GM12873 (cell line): Measurements from ENCODE around the gene ACSF2.

Experiments
- CTCF ChIP-seq: IDR thresholded peaks from 2 replicates; pipeline ENCODE4 v1.5.1; 2012; ENCODE audit warnings: low read depth, mild to moderate bottlenecking, moderate library complexity, low read length, control low read depth; ENCODE audit not compliant: insufficient read depth; ENCODE audit errors: missing control alignments

ACSF2 gene

GRCh38 chr17:50425682-50426471 is at the start of gene ACSF2:
Gene ACSF2, plus strand, starts transcription at chr17:50426218. Its CDS starts 44 bp downstream, at chr17:50426262.
- TF ChIP-seq CTCF: no peak

GRCh38 chr17:50379351-50380132 is 46.5 kb upstream of the ACSF2 start:
- TF ChIP-seq CTCF: no peak

DNA sequence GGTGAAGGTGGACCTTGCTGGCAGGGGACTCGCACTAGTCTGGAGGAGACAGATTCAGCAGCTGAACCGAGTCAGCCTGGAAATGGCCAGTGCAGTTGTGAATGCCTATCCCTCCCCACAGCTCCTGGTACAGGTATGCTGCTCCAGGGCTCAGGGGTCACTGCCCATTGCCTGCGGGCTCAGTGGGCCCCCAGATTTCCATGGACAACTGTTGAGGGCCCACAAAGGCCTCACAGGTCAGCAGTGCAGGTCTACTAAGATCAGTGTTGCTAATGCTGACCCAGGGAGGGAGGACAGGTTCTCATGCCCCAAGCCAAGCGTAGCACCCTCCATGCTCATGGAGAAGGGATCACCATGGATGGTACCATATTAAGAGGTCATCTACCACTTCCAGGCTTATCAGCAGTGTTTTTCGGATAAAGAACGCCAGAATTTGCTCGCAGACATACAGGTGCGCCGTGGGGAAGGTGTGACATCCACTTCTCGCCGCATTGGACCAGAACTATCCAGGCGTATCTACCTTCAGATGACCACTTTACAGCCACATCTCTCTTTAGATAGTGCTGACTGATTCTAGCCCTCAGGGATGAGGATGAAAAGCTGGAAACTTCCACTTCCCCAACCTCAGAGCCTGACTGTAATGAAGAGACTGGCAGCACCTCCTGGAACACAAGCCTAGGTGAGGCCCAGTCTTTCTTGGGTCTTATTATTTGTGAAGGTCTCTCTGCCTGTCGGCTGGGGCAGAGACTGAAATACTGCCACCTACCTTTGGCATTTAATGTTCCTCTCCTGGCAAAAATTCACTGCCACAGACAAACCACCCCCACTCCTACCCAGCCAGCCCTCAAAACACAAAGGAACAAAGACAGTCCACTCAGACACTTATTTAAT is 45.4 kb upstream of the ACSF2 start:
- no peak for TF ChIP-seq CTCF

DNA sequence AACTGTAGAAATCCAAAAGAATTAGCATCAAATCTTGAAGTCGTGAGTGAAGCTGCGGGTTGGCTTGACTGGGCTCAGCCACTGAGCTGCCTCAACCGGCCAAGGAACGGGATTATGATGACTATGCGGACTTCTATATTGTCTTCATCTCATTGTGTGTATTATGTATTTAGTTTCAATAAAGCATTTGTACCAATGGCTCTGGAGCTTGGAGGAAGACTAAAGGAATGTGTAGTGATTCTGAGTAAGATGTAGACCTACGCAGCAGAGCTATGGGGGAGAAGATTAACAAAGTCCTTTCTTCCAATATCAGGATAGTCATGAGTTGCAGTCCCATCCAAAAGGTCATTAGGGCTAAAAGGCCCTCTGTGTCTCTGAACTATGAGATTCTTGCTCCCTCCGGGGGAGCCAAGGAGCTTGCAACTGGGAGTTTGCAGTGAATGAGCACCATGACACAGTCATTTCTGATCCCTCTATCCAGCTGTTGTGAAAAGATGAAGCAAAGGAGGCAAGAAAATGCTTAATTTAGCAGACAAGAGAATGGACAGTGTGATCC is 44.7 kb upstream of the ACSF2 start:
- no peak for TF ChIP-seq CTCF

- TF ChIP-seq CTCF: no peak
Measured at GRCh38 chr17:50381920-50382319, 44.1 kb upstream of the ACSF2 start.

DNA sequence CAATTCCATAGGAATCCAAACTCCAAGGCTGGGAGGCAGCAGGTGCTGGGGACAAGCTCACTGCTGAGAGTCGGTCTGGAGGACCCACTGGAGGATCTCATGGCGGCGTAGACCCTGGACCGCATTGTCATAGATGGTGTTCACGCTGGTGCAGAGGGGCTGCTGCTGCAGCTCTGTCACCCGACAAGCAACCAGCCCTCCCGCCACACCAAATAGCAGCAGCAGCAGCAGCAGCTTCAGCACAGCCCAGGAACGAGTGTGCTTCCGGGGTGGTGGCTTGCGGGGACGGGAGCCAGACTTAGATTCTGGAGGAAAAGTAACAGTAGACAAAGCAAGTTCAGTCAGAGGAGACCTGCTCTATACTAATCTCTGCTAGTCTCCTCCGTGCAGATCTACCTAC is 43.1 kb upstream of the ACSF2 start:
- no peak for TF ChIP-seq CTCF
